Left cardiac atrium (tissue), 4 donors: ENCODE results near the gene FAM78A. TPM values are rescaled to one million over a fixed set of nuclear protein-coding genes. Genes with fewer than 3 reads are reported as not detected.
A peak's percentile ranks its signal among the peaks of the same experiment; 100 is the strongest.
"Not testable (repeated sequence)": the region's sequence is repeated elsewhere in the genome, so short reads cannot be mapped to it uniquely, and the experiment has no call there.

Experiments used
- ATAC-seq, 2 donors: fragments of 200-7000 bp; cut with Tn5 transposase; one replicate each; pipeline ENCODE4 v1.9.1; 2020; ENCODE audit warnings: mild to moderate bottlenecking in 2 of 2, moderate library complexity in 2 of 2
- DNase-seq: peaks from one replicate; pipeline ENCODE4 v3.0.0-alpha.2; 2020
- intact Hi-C, 2 donors: fragments of 100-400 bp; cut with DNase I; formaldehyde crosslinking; loops; one replicate each; pipeline versions ENCODE4 v1.14.1 to v1.15.1; 2022 to 2023
- total RNA-seq, 2 donors: library from RNA; stranded (reverse); fragmentation: NEBNext Ultra II Directional; extraction: Animal tissue kit (Norgen Biotek cat#: 25700); gene quantifications; one replicate each; pipeline ENCODE4 v1.2.1, GENCODE V29; 2021
- donor health status: DM: no; HTN: yes; CAD: no.
- donor health status: DM: no; HTN: yes; CAD: no; lungs with severe emphysema.
- donor health status: DM: yes; HTN: yes; CAD: no.
- donor health status: Dilated cardiomyopathy.

FAM78A gene
- total RNA-seq, 2 donors from 2014 or later: 50.4 to 60.5 TPM

DNA sequence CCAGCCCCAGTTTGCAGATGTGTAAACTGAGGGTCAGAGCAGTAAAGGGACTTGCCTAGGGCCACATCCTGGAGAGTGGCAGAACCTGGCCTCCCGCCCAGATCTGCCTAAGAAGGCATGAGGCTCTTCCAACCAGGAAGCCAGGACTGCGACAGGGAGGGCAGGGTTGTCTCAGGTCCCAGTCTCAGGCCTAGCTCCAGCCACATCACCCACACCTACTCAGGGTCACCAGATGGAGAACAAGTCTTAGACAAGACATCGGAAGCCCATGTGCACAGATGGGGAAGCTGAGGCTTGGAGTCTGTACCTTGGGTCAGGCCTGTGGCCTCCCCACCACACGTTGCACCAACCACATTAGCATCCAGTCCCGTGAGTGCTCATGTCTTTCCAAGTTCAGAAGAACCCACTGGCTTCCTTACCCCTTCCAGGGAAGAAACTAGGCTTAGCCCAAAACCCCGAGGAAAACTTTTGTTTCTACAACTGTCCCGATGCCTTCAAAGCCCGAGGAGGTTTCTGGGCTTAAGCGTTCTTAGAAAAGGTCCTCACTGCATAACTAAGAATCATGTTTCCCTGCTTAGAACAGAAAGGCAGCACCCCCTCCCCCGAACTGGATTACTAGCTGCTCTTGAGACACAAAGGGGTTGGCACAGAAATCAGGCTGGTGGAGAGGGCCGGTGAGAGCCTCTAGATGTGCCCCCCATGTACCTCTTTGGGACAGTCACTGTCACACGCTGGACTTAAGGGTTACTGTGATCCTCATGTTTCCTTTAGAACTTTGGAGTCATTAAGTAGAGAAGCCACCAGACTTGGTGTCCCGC is 2.2 kb downstream of the FAM78A start:
- ATAC-seq (peak in 1 of 2 donors; percentile 11), DNase-seq (no peak)
- intact Hi-C loops: loop anchor here (5.0 to 10.0 kb wide), 4 partner anchors 37 to 99 kb away; no protein-coding TSS in a partner anchor

DNA sequence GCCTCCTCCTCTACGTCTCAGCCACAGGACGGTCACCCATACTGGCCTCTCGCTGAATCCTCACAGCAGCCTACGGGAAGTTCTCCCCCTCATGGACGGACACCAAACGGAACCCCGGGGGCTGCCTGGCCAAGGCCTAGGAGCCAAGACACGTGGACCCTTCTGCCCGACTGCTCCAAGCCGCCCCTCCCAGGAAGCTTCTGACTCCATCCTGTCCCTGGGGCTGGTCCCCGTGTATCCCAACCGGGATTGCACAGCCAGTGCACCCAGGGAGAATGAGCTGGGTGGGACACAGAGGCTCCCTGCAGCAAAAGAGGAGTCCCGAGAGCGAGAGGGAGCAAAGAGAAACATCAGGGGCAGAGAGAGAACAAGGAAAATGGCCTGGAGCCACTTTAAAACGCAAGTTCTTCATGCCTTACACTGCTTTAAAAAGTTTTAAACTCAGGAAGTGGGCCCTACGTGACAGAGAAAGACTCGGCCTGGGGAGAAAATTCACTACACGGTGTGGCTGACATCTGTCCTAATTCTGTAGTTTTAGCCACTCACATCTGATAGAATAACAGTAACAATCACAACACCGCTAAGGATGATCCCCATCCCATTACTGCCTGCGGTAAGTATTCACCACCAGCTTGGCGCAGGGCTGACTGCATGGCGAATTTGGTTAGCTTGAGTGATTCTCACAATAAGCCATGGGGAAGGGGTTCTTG is 3.0 kb downstream of the FAM78A start:
- intact Hi-C loops: loop anchor here (5.0 to 10.0 kb wide), 4 partner anchors 36 to 98 kb away; no protein-coding TSS in a partner anchor
- peak in 1 of 2 donors; percentile 2 for ATAC-seq
- peak; percentile 74 for DNase-seq

DNA sequence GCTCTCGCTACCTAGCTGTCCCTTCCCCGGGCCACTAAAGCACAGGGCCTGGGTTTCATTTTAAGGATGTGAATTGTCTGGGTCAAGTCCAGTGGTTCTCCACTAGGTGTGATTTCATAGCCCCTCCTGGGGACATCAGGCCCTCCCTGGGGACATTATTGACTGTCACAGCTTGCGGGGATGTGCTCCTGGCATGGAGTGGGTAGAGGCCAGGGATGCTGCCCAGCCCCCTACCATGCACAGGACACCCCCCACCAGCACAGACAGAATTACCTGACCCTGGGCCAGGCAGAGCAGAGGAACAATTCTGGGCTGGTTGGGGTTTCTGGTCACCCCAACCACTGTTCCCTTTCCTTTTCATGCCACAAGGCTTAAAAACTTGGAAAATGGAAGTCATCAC is 4.1 kb downstream of the FAM78A start:
- intact Hi-C loops: loop anchor here (5.0 to 10.0 kb wide), 4 partner anchors 35 to 97 kb away; no protein-coding TSS in a partner anchor
- DNase-seq (no peak), ATAC-seq (no peak)

DNA sequence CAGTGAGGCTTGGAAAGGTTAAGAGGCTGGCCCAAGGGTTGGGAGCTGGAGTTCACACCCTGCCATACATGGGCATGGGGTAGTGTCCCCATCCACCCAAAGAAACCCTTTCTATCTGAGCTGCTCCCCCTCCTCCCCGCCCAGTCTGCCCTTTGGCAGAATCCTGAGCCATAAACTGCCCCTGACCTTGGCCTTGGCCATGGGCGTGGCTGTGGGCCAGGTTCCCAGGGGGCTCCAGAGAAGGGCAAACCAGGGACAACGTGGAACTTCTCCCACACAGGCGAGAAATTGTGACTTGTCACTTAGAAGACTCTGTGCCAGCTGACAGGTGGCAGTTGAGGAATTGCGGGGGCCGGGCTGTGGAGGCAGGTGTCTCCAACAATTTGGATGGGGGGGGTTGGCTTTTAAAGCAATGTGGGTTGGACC is 4.8 kb downstream of the FAM78A start:
- DNase-seq (no peak), ATAC-seq (no peak)
- intact Hi-C loops: loop anchor here (5.0 to 10.0 kb wide), 4 partner anchors 34 to 97 kb away; no protein-coding TSS in a partner anchor

DNA sequence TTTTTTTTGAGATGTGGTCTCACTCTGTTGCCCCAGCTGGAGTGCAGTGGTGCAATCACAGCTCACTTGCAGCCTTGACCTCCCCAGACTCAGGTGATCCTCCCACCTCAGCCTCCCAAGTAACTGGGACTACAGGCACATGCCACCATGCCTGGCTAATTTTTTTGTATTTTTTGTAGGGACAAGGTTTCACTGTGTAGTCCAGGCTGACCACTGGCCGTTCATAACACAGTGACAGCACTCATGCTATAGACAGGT is 5.4 kb downstream of the FAM78A start:
- not testable (repeated sequence) for DNase-seq, ATAC-seq
- intact Hi-C loops: loop anchor here (5.0 to 10.0 kb wide), 4 partner anchors 34 to 96 kb away; no protein-coding TSS in a partner anchor

DNA sequence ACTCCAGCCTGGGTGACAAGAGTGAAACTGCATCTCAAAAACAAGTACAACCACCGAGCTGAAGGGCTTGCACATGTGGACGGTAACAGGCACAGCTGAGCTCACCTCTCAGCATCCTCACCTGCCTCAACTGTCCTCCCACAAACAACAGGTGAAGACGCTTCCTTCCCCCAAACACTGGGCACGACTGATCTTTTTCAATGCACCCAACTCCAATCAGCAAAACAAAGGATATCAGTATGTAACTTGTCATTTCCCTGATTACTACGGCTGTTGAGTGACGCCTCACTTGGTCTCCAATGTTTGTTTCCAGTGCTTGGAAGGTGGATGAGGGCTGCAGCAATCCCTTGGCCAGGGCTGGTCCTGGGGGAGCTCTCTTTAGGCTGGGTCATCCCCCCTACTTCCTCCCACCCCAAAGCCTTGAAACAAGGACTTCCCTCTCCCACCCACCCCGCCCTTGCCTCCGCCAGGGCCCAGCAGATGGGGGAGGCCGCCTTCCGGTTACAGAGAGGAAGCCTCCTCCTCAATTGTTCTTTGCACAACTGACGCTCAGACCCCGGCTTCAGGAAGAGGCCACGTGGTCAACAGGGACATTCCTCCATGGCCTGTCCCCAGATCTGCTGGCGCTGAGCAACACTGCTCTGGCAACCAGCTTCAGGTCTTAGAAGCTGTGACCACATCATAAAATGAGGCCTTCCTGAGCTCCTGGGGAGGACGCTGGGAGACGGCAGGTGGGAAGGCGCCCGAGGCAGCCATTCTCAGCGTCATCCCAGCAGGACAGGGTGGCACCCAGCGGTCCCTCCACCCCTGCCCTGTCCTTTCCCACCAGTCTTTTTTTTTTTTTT is 5.9 kb downstream of the FAM78A start:
- DNase-seq (peak; percentile 88), ATAC-seq (peak; percentile 29 to 60)
- intact Hi-C loops: loop anchor here (5.0 to 10.0 kb wide), 4 partner anchors 33 to 96 kb away; no protein-coding TSS in a partner anchor

DNA sequence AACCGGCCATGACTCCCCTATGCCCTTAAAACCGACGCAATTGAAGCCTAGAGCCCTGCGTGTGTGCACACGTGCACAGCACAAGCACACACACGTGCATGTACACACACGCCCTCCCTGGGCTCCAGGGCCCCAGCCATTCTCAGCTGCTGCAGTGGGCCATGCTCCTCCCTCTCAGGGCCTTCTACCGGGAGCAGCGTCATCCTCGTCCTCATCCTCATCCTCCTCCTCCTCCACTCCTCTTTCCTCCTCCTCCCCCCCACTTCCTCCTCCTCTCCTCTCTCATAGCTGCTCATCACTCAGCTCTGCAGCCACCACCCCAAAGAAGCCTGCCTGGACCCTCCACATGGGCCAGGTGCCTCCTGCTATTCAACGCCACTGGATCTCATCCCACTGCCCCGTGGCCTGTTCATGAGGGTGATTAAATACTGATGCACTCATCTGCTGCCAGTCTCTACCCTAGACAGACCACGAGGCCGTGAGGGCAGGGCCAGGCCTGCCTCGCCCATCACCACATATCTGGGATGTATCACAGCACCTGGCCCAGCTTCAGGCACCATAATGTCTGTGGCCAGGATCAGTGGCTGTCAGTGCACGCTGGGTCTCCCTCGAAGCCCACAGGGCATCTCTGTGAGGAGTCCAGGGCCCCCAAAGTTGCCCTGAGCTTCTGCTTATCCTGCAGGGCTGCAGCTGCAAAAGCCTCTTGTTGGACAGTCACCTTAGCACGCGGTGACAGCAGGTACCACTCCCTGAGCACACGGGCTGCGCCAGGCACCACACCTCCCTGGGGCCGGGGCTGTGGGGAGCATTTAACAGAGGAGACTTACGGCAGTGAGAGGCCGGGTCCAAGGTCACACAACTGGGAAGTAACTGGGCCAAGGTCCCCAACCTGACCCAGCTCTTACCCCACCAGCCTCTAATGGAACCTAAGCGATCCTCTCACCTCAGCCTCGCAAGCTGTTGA is 9.8 kb downstream of the FAM78A start:
- ATAC-seq (peak; percentile 6 to 51), DNase-seq (no peak)
- intact Hi-C loops: no loop called here

DNA sequence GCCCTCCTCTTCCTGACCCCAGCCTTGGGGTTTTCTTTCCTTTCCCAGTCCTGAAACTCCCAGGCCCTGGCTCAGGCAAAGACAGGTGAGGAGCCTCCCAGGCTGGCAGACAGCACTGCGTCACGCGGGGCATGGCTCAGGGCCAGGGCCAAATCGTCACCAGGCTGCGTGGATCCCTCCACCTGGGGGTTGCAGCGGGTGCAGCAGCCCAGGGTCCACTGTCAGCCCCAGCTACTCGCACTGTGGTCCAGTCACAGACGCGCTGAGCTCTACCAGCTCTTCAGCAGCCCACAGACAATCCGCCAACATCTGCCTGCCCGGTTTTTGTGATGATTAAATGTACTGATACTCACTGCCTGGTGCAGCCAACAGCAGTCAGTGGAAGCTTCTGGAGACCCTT is 12.1 kb downstream of the FAM78A start:
- DNase-seq: no peak
- intact Hi-C loops: no loop called here
- ATAC-seq: peak in 1 of 2 donors; percentile 18

DNA sequence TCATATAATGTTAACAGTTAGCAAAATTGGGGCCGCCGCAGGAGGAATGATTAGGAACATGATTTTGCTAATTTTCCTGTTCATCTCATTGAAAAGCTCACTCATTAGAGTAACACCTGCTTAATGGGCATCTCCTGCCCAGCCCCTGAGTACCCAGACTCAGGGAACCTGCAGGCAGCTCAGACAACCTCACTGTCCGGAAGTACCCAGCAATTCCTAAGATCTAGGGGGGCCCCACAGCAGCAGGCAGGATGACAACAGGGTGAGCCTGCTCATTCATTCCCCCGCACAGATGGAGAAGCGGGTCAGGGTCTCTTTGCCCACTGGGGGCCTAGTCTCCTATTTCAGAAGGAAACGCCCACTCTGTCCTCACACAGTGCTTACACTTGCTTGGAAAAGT is 12.6 kb downstream of the FAM78A start:
- ATAC-seq (no peak), DNase-seq (no peak)
- intact Hi-C loops: no loop called here

DNA sequence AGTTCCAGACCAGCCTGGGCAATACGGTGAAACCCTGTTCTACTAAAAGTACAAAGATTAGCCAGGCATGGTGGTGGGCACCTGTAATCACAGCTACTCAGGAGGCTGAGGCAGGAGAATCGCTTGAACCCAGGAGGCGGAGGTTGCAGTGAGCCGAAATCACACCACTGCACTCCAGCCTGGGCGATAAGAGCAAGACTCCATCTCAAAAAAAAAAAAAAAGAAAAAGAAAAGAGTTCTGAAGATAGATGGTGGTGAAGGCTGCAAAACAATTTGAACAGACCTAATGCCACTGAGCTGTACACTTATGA is 13.3 kb downstream of the FAM78A start:
- DNase-seq, intact Hi-C loops, ATAC-seq: not testable (repeated sequence)

DNA sequence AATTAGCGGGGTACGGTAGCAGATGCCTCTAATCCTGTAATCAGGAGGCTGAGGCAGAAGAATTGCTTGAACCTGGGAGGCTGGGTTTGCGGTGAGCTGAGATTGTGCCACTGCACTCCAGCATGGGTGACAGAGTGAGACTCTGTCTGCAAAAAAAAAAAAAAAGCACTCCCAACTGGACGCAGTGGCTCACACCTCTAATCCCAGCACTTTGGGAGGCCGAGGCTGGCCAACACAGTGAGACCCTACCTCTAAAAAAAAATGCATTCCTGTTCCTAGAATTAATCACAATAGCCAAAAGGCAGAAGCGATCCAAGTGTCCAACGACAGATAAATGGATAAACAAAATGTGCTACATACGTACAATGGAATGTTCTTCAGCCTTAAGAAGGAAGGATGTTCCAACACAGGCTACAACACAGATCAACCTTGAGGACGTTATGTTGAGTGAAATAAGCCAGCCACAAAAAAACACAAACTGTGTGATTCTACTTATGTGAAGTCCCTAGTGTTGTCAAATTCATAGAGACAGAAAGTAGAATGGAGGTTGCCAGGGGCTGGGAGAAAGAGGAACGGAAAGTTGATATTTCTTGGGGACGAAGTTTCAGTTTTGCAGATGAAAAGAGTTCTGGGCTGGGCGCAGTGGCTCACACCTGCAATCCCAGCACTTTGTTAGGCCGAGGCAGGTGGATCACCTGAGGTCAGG is 13.8 kb downstream of the FAM78A start:
- DNase-seq: no peak
- ATAC-seq: no peak
- intact Hi-C loops: no loop called here

DNA sequence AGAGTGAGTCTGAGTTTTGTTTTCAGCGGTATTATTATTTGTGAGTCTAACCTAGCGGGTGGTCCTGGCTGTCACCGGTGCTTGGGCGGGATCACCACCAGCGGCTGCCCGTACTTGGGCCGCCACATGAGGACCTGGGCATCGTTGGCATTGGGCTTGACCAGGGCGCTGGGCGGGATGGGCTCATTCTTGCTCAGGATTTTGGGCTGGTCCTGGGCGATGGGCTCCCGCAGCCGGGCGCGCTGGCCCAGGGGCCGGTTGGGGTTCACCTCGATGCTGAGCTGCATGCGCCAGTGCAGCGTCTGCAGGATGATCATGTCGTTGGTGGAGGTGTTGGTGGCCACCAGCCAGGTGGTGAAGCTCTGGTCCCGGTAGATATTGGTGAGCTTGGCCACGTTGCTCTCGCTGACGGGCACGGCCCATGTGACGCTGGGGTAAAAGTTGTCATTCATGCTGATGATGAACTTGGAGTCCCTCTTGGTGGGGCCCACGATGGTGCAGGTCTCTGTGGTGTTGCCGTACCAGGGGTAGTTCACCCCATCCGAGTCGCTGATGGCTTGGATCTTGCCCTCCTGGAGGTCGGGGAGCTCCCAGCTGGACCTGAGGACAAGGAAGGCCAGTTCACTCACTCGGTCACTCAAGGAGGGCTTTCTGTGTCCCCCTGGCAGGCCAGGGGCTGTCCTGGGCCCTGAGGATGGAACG is 15.4 kb downstream of the FAM78A start:
- ATAC-seq: no peak
- peak; percentile 18 for DNase-seq
- intact Hi-C loops: no loop called here

DNA sequence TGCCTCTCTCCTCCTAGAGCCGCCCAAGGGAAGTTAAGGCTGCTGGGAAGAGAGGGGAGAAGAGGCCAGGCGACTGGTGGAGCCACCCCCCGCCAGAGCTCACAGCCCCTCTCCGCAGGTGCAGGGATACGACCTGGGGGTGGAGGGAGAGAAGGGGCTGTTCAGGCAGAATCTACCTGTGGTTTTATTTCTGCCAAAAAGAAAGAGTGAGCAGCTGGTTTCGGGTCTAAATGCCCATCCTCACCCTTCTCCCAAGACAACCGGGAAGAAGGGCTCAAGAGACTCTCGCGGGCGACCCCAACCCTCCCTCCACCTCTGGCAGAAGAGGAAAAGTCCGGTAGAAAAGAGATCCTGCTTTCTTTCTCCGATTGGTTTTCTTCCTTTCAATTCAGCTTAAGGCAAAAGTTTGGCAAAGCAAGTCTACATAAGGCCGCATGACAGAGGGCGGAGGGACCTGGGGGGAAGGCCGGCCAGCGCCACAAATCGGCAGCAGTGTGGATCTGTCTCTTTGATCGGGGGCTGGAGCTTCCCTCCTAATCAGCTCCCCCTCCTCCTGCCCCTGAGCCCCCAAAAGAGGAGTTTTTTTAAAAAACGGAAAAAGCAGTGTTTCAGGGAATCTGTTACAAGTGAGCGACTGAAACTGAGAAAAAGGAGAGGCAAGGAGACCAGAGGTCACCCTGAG is 16.3 kb downstream of the FAM78A start:
- intact Hi-C loops: no loop called here
- ATAC-seq (no peak), DNase-seq (peak; percentile 14)

DNA sequence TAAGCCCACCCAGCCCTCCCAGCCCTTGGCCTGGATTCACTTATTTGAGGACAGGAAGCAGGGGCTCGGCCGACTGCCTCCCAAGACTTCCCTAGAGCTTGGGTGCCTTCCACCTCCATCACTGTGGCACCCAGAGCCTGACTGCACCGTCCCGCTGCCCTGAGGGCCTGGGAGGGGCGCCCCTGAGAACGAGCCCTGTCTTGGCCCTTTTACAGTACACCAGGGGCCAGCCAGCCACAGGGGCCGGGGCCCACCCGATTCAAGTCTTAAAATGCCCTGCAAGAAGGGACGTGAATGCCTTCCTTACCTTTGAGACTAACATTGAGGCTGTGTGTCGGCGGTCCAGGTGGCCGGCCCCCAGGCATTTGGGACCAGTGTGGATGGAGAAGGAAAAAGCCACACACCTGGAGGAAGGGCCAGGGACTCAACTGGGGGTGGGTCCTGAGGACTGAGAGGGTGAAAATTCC is 16.8 kb downstream of the FAM78A start:
- DNase-seq: peak; percentile 12

DNA sequence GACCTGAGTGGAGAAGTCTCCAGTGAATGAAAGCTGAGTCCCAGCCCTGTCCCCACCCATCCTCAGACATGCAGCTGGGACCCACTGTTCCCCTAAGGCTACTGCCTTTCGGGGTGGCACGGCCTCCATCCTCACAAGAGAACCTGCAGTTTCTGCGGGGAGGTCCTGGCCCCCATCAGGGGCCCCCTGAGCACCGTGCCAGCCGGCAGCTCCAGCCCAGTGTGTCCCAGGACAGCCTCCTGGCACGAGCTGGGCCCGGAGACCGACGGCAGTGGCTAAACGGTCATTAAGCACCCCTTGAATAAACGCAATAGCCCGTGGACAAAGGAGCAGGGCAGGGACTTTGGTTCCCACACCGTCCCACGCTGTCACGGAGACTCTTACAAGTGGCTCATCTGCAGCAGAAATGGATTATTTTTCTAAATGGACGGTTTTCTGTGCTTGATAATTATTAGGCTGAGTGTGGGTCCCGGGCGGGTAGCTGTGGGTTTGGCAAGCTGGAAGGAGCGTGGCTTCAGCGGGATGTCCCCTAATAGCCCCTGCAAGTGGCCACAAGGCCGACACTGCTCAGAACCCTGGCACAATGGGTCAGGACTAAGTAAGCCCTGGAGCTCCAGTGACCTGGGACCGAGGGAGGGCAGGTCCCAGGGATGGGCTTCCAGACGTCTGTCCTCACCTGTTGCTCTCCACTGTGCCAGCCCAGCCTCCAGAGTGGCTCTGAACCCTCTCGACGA is 17.4 kb downstream of the FAM78A start:
- intact Hi-C loops: no loop called here
- ATAC-seq (no peak), DNase-seq (peak; percentile 21)

More for the DNA sequence above, 16.8 kb downstream of the FAM78A start:
- no peak for ATAC-seq
- intact Hi-C loops: no loop called here

DNA sequence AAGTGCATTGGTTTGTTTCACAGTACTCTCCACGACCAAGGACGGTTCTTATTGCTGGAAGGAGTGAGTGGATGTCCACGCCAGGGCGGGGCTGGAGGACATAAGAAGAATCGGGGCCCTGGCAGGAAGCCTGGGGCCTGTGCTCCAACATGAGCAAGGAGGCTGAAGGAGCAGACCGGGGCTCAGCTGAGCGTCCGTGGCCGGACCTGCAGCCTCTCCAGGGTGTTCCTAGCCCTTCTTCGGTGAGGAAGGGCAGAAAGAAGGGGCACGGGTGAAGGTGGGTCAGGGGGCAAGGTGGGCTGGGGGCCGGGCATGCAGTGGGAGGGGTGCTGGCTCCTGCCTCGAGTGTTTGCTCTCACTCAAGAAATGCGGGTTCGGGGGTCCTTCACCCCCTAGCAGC is 18.1 kb downstream of the FAM78A start:
- intact Hi-C loops: no loop called here
- DNase-seq (peak; percentile 47), ATAC-seq (no peak)
